Neural cell (in vitro differentiated cells): ENCODE measurements around the gene PREPL. TPM values are rescaled to one million over a fixed set of nuclear protein-coding genes. Genes with fewer than 3 reads are reported as not detected.

Experiments
- H2AFZ ChIP-seq: fragments of 200-600, 300-800 bp; sonication (generic), shearing (Covaris generic); 2 replicates; pipeline ENCODE4 v1.6.0; 2014; ENCODE audit warnings: low read depth, mild to moderate bottlenecking, antibody characterized with exemption, low read length, moderate library complexity
- H3F3A ChIP-seq: fragments of 200-600 bp; shearing (Covaris generic); 2 replicates; pipeline ENCODE4 v1.6.1; 2016; ENCODE audit warnings: mild to moderate bottlenecking, moderate library complexity, mixed read lengths, antibody characterized with exemption, low read length; ENCODE audit not compliant: insufficient read depth, poor library complexity, severe bottlenecking
- H3K27ac ChIP-seq: fragments of 200-600, 300-800 bp; sonication (generic), shearing (Covaris generic); 2 replicates; pipeline ENCODE4 v1.5.1; 2014; ENCODE audit warnings: mild to moderate bottlenecking, low read length, moderate library complexity
- H3K27me3 ChIP-seq: fragments of 300-800, 200-600 bp; sonication (generic), shearing (Covaris generic); 2 replicates; pipeline ENCODE4 v1.6.0; 2014; ENCODE audit warnings: mild to moderate bottlenecking, low read depth, low read length, moderate library complexity; ENCODE audit not compliant: insufficient read depth
- H3K36me3 ChIP-seq: fragments of 300-800, 200-600 bp; sonication (generic), shearing (Covaris generic); 2 replicates; pipeline ENCODE4 v1.5.1; 2014; ENCODE audit warnings: mild to moderate bottlenecking, antibody characterized with exemption, low read length, moderate library complexity; ENCODE audit not compliant: insufficient read depth
- H3K4me2 ChIP-seq: fragments of 300-800, 200-600 bp; sonication (generic), shearing (Covaris generic); 2 replicates; pipeline ENCODE4 v1.6.0; 2014; ENCODE audit warnings: mild to moderate bottlenecking, low read length
- H3K4me3 ChIP-seq: fragments of 300-800, 200-600 bp; sonication (generic), shearing (Covaris generic); 2 replicates; pipeline ENCODE4 v1.5.1; 2014; ENCODE audit warnings: mild to moderate bottlenecking, low read length, moderate library complexity
- H3K79me2 ChIP-seq: fragments of 200-600 bp; shearing (Covaris generic); replicated peaks from 2 replicates; pipeline ENCODE4 v1.6.0; 2014; ENCODE audit warnings: mild to moderate bottlenecking, low read length, moderate library complexity; ENCODE audit not compliant: insufficient read depth
- H3K9ac ChIP-seq: fragments of 300-800, 200-600 bp; sonication (generic), shearing (Covaris generic); 2 replicates; pipeline ENCODE4 v1.6.1; 2016; ENCODE audit warnings: mild to moderate bottlenecking, low read length, mixed read lengths
- H3K9me2 ChIP-seq: fragments of 200-600 bp; shearing (Covaris generic); 2 replicates; pipeline ENCODE4 v1.6.1; 2016; ENCODE audit warnings: mild to moderate bottlenecking, low read length, mixed read lengths; ENCODE audit not compliant: insufficient read depth
- H3K9me3 ChIP-seq: fragments of 200-600, 300-800 bp; sonication (generic), shearing (Covaris generic); 2 replicates; pipeline ENCODE4 v1.6.1; 2016; ENCODE audit warnings: mild to moderate bottlenecking, mixed run types, low read length, moderate library complexity, mixed read lengths
- H4K20me1 ChIP-seq: fragments of 200-600 bp; shearing (Covaris generic); 2 replicates; pipeline ENCODE4 v1.6.1; 2016; ENCODE audit warnings: mild to moderate bottlenecking, mixed run types; ENCODE audit not compliant: insufficient read depth
- CTCF ChIP-seq: fragments of 450-650 bp; IDR thresholded peaks from 2 replicates; pipeline ENCODE4 v1.5.1; 2014; ENCODE audit warnings: antibody characterized with exemption, mild to moderate bottlenecking, moderate library complexity; ENCODE audit not compliant: poor library complexity, severe bottlenecking
- EP300 ChIP-seq: fragments of 450-650 bp; conservative IDR thresholded peaks from 2 replicates; pipeline ENCODE4 v1.6.1; 2014; ENCODE audit warnings: antibody characterized with exemption, mild to moderate bottlenecking, moderate library complexity; ENCODE audit not compliant: poor library complexity, severe bottlenecking
- MXI1 ChIP-seq: fragments of 450-650 bp; conservative IDR thresholded peaks from 2 replicates; pipeline ENCODE4 v1.6.1; 2014; ENCODE audit warnings: antibody characterized with exemption, mild to moderate bottlenecking; ENCODE audit not compliant: poor library complexity, severe bottlenecking
- POLR2AphosphoS5 ChIP-seq: IDR thresholded peaks from 2 replicates; pipeline ENCODE4 v1.6.1; 2012
- RAD21 ChIP-seq: fragments of 450-650 bp; conservative IDR thresholded peaks from 2 replicates; pipeline ENCODE4 v1.6.1; 2014; ENCODE audit warnings: antibody characterized with exemption, mild to moderate bottlenecking, moderate library complexity
- REST ChIP-seq: IDR thresholded peaks from 2 replicates; pipeline ENCODE4 v1.6.1; 2012; ENCODE audit warnings: borderline replicate concordance
- SMC3 ChIP-seq: fragments of 450-650 bp; conservative IDR thresholded peaks from 2 replicates; pipeline ENCODE4 v1.6.1; 2014; ENCODE audit warnings: antibody characterized with exemption, mild to moderate bottlenecking, moderate library complexity; ENCODE audit not compliant: poor library complexity
- polyA plus RNA-seq: library from polyadenylated mRNA; depleted of rRNA; stranded (reverse); fragments of >200 nt; gene quantifications from 2 replicates; pipeline ENCODE4 v1.2.3, GENCODE V29; 2014

The PREPL gene
- polyA plus RNA-seq, 1 donor from 2014 or later: 236 TPM

GRCh38 chr2:44397447-44398175 lies 36.3 kb upstream of the PREPL start:
- H3K9ac ChIP-seq: no peak overlapping the region

GRCh38 chr2:44392338-44392943 lies 31.1 kb upstream of the PREPL start:
- H4K20me1 ChIP-seq: no peaks in the 10 kb centered on the region
- H3K36me3 ChIP-seq: no peaks in the 10 kb centered on the region
- H3K27ac ChIP-seq: no peak overlapping the region
- no peaks in the 10 kb centered on the region for H3K79me2 ChIP-seq
- H3K4me3 ChIP-seq: no peak overlapping the region
- no peaks in the 10 kb centered on the region for H3K9me2 ChIP-seq
- H3K9ac ChIP-seq: no peak overlapping the region
- H3K4me2 ChIP-seq: no peak overlapping the region
- H3K9me3 ChIP-seq: no peaks in the 10 kb centered on the region
- TF ChIP-seq EP300: no peak
- peak; percentile 74 for TF ChIP-seq RAD21
- TF ChIP-seq REST: no peak
- no peak for TF ChIP-seq MXI1
- TF ChIP-seq SMC3: peak; percentile 73
- TF ChIP-seq POLR2AphosphoS5: no peak
- TF ChIP-seq CTCF: peak; percentile 72
- no peak overlapping the region for H2AFZ ChIP-seq
- H3F3A ChIP-seq: no peaks in the 10 kb centered on the region
- H3K27me3 ChIP-seq: no peaks in the 10 kb centered on the region

More at GRCh38 chr2:44397447-44398175, 36.3 kb upstream of the PREPL start:
- Histone ChIP-seq H3K4me2 (no peak overlapping the region), H3K9me3 (no peaks in the 10 kb centered on the region), H3K27me3 (no peaks in the 10 kb centered on the region), H3K36me3 (no peaks in the 10 kb centered on the region), H3K9me2 (no peaks in the 10 kb centered on the region), H3K4me3 (no peak overlapping the region), H4K20me1 (no peaks in the 10 kb centered on the region), H3F3A (no peaks in the 10 kb centered on the region), H3K79me2 (no peaks in the 10 kb centered on the region), H2AFZ (no peak overlapping the region), H3K27ac (no peak overlapping the region)
- TF ChIP-seq MXI1 (no peak), EP300 (no peak)

- no peaks in the 10 kb centered on the region for H3K9me2 ChIP-seq
- H3K4me3 ChIP-seq: no peak overlapping the region
- H3K27me3 ChIP-seq: no peaks in the 10 kb centered on the region
- no peak overlapping the region for H3K4me2 ChIP-seq
- no peaks in the 10 kb centered on the region for H3K36me3 ChIP-seq
- TF ChIP-seq REST: no peak
- TF ChIP-seq CTCF: peak; percentile 48
- no peak for TF ChIP-seq EP300
- TF ChIP-seq SMC3: peak; percentile 53
- no peak for TF ChIP-seq POLR2AphosphoS5
- H3K9me3 ChIP-seq: no peaks in the 10 kb centered on the region
- H3K9ac ChIP-seq: no peak overlapping the region
- no peak overlapping the region for H3K27ac ChIP-seq
- H3K79me2 ChIP-seq: no peaks in the 10 kb centered on the region
- H2AFZ ChIP-seq: no peak overlapping the region
- H3F3A ChIP-seq: no peaks in the 10 kb centered on the region
- H4K20me1 ChIP-seq: no peaks in the 10 kb centered on the region
Observed at GRCh38 chr2:44389895-44390294, 28.6 kb upstream of the PREPL start.
